Measurements from ENCODE around the gene CAMSAP2.

CAMSAP2 gene

DNA sequence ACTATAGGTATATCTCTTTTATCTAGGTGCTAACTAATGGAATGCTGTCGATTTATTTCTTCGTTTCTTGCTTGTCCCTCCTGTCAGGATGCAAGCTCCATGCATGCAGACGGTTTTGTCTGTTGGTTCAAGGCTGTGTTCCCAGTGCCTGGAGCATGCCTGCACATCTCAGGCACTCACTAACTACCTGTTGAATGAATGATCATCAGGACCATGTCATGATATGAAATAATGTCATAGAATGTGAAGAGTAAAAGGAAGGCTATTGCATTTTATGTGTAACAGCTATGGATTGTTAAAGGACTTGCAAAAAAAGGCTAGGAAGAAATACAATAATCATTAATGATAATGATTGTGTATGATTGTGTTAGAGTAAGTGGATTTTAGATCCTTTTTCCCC, 138.3 kb downstream of the CAMSAP2 start:
- DNase-seq (ENCODE audit: low read depth), result no peak

DNA sequence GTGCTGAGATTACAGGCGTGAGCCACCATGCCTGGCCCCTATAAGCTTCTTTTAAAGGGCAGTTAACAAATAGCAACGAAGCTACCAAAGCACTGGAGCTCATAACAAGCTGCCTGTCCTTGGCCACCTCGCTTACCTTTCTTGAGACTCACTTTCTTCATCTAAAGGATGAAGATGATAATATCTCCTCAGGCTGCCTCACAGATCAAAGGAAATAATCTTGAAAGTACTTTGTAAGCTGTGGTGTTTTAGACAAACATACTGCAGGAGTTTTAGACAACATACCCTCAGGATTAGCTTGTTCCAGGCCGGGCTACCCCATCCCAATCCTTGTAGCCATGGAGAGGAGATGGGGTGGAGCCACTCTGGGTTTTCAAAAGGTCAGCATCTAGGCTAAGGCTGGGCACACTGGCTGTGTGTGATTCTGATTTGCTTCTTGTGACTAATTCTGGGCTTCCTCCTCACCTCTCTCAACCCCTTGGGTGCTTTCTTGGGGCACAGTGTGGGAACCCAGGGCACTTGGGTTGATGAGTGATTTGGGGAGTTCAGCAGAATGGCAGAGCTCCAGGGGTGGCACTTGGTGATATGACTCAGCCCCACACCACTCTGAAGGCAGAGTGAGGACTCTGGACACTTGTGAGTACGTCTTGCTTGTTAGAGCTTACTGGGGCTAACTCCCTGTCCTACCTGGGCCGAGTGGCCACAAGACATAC, 139.3 kb downstream of the CAMSAP2 start:
- DNase-seq (ENCODE audit: low read depth), result peak; percentile 33

DNA sequence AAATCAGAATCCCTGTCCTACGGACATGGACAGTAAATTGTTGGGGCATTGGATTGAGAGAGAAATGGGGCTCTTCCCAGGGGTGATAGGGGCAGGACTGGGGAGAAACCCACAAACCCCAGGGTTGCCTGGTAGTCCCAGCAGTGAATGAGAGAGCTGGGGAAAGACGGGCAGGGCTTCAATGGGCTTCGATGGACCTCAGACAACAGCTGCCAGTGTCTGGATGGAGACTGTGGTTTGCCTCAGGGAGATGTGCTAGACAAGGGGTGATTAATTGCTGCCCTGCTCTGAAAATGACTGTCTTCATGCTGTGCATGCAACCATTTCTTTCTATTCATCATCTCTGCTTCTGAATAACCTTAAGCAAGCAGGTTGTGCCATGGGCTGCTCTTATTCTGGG, 141.5 kb downstream of the CAMSAP2 start:
- DNase-seq (ENCODE audit: low read depth), result no peak

DNA sequence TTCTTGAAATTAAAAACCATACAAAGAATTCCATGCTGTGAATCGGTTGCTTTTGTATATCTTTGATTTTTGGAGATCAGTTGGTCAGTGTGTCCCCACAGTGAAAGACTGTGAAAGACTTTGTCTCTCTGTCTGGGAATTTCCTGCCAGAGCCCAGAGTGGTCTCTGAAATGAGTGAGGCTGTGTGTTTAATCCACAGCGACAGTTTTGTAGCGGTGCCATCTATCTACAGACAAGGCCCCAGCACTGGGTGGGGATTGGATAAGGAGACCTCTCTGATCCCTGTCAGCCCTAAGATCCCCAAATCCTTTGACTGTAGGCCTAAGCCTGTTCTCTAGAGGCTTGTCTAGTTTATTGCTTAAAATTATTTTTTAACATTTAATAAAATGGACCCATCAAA, 144.4 kb downstream of the CAMSAP2 start:
- DNase-seq (ENCODE audit: low read depth), result no peak

DNA sequence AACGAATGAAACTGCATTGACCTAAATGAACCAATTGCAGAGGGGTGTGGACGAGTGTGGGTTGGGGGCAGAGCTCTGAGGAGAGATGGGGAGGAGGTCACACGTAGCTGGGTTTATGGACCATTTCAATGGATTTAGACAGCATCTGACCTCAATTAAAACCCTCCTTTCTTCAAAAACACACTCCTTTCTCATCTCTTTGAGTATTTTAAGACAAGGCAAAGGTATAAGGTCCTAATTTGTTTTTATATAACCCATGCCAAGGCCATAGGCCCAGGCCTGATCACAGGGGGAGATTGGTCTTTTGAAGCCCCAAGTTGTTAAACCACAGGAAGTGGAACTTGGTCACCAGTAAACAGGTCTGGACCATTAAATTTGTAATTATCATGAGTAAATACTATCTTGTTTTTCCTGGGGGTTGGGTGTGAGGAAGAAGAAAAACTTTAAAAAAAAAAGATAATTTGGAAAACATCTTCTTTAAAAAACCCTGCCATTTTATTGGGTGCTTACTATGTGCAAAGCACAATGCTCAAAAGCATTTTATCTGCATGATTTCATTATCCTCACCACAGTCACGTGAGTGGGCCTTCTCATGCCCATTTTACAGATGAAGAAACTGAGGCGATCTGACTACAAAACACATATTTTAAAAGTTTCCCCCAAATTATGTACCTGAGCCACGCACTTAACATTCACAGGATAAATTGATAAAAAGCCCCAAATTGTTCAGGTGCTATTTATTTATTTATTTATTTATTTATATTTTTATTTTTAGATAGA, 147.1 kb downstream of the CAMSAP2 start:
- no peak for DNase-seq (ENCODE audit: low read depth)

DNA sequence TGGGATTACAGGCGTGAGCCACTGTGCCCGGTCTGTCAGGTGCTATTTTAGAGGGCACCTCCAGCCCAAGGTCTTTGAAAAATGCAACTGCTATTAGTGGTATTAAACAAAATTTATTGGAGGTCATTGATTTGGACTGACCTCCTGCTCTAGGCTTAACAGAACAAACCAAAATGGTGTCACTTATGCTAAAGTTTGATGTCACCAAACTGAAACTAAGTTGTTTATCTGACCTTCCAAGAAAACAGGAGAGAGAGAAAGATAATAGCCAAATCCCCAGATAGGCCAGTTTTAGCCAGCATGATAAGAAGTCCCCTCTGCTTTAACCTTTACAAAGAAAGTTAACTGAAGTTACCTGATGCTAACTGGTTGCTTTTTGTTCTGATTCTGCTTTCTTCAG, 147.9 kb downstream of the CAMSAP2 start:
- DNase-seq (ENCODE audit: low read depth), result no peak

DNA sequence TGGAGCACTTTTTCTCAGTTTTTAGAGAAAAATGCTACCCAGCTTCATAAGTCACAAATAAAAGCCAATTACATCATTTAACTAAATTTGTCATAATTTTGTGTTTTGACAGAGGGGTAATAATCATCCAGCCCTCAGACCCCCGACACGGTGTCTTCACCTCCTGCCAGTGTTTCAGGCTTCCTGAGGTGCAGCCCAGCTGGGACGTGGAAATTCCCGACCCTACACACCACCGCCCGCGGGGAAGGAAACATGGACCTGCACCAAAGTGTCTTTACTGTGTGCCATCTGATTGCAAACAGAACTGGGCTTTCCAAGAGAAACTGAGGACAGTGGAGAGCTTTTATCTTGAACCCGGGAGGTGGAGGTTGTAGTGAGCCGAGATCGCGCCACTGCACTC, 148.3 kb downstream of the CAMSAP2 start:
- no peak for DNase-seq (ENCODE audit: low read depth)

DNA sequence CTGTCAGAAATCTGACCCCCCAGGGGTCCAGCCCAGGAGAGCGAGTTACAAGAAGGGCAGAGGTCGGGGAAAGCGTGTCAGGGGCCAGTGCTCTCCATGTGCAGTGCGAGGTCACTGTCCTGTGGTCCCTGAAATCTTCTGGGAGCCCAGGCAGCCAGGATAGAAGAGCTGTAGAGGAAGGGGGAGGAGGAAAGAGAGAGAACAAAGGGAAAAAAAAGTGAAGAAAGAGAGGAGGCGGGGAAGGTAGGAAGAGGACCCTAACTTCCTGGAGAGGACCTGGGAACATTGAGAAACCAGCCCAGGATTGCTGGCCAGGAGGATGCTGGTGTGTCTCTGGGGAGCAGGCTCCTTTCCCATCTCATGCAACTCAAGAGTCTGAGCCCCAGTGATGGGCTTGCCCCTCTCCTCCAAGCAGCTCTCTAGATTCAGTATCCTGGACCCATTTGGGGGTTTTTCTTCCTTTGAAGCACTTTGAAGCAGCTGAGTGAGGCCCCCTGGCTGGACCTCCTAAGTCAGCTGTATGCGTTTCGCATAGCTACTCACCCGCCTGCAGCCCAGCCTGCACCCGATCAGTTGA, 149.2 kb downstream of the CAMSAP2 start:
- no peak for DNase-seq (ENCODE audit: low read depth)

DNA sequence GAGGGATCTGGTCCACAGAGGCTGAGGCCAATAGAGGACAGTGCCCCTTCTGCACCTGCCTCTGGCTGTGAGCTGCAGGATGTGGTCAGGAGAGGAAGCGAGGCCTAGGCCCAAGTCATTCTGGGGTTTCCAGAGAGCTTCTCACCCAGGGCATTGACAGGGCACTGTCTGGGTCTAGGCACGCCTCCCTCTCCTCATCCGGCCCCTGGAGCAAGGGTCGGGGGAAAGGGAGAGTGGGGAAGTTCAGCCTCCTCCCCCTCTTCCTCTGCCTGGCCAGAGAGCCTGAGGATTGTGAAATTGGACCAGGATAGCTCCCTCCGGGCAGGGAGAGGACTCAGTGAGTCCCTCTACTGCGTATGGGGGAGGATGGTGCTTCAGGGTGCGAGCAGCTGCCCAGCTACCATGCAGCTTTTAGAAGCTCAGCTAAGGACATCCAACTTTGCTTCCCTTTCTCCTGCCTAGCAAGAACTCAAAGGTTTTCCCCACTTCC, 149.7 kb downstream of the CAMSAP2 start:
- DNase-seq (ENCODE audit: low read depth), result peak; percentile 38

DNA sequence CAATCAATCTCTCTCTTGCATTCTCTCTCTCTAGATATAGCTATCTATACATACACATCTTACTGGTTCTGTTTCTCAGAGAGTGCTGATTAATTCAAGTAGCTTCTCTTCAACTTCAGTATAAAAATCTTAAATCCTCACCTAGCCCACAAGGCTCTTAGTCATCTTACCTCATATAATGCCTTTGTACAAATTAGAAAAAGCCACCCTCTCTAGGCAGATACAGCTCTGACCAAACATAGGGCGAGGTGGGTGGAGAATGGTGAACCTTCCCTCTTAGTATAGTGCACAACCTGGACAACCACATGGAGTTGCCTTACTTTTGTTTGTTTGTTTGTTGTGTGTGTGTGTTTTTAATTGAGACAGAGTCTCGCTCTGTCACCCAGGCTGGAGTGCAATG, 150.9 kb downstream of the CAMSAP2 start:
- no peak for DNase-seq (ENCODE audit: low read depth)

DNA sequence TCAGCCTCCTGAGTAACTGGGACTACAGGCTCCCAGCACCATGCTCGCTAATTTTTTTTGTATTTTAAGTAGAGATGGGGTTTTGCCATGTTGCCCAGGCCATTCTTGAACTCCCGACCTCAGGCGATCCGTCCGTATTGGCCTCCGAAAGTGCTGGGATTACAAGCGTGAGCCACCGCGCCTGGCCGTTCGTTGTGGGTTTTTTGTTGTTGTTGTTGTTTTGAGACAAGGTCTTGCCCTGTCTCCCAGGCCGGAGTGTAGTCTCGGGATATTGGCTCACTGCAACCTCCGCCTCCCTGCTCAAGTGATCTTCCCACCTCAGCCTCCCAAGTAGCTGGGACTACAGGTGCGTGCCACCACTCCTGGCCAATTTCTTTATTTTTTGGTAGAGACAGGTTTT, 151.3 kb downstream of the CAMSAP2 start:
- DNase-seq (ENCODE audit: low read depth), result no peak

DNA sequence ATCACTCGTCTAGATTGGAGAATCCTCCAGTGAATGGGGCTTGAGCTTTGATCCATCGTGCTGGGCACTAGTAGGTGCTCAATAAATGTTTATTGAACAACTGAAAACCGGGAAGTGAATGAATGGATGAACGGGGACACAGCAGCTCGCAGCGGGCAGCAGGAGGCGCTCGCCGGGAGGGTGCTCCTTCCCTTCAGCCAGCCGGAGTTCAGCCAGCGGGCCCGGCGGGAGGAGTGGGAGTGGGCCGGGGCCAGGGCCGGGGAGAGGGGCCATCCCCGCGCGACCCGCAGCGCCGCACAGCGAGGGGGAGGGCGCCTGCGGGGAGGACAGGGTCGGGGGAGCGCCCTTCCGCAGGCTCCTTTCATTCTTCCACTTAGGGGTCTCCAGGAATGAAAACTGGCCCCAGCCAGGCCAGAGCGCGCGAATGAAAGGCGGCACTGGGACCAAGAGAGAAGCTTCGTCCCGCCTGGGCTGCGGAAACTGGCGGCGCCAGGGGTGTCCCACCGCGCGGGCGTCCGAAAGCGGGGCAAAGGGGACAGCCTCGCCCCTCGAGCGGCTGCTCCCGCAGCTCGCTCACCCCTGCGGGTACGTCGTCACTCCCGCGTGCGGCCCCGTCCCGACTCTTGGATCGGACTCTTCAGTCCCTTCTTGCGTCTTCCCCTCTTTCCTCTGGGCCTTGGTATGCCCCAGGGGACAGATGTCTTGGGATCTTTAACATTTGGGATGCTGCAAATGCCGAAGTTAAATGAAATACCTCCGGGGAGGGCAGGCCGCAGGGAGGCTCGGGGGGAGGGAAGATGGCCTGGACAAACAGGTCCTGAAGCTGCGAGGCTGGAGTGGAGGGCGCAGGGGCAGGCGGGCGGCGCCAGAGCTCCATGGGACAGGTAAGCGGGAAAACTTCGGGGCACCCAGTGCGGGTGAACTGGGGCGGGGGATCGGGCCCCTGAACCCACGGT, 152.4 kb downstream of the CAMSAP2 start:
- DNase-seq (ENCODE audit: low read depth), result no peak

DNA sequence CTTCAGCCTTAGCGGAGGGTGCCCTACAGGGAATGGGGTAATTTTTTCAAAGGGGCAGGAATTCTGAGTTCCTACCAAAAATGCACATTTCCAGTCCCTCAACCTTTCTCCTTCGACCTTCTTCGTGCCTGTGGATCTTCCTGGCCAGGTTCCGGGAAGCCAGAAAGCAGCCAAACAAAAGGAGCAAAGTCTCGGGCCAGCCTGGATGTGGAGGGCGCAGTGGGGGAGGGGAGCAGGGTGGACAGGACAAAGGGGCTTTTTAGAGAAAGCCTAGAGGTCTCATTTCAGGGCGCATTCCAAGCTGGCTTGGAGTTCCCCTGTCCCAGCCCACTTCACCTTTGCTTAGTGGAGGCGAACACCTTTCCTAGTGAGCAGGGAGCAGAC, 153.1 kb downstream of the CAMSAP2 start:
- no peak for DNase-seq (ENCODE audit: low read depth)

DNA sequence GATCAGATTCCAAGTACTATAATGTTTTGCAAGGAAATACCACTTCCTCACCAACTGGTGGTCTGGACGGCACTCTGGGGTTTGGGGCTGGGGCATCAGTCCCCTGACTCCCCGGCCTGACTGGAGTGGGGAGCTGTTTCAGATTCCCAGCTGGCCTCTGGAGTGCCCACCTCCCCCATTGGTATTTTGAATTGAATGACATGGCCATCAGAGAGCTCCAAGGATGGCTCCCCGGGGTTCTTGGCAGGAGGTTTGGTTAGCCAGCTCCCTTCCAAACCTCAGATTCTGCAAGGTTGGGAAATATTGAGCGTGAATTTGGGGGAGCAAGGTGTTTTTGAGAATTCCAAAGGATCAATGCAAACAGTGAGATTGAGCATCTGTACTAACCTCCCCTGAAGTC, 153.9 kb downstream of the CAMSAP2 start:
- no peak for DNase-seq (ENCODE audit: low read depth)

DNA sequence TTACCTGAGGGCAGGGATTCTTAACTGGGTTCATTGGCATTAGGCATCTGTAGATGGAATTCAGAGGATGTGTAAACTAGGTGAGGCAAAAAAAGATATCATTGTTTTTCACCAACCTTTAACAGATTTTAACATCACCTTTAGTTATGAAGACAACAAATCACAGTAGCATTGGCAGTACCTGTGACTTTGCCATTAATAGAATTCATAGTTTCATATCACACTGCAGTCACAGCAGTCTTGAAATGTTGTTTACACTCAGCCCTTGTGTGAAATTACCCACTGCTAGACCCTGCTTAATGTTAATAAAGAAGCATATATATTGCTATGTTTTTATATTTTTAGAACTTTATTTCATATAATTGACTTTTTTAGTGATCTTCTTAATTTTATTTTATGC, 154.3 kb downstream of the CAMSAP2 start:
- no peak for DNase-seq (ENCODE audit: low read depth)

DNA sequence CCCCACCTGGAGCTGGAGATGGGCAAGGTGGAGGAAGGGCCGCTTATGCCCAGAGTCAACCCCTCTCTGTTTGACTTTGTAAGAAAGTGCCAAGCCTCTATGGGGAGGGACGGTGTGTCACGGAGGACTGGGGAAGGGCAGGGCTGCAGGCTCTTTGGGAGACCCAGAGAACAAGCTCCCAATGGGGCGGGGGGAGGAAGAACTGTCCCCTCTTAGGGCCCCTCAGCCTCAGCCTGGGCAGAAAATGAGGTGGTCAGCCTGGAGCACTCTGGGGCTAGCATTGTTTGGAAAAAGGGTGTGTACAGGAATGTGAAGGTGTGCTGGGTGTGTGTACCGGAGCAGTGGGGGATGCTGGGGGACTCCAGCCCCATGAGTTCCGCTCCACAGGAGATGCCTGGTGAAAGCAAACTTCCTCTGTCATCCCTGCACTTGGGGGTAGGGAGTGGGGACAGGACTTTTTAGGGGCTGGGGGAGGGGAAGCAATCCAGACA, 154.8 kb downstream of the CAMSAP2 start:
- no peak for DNase-seq (ENCODE audit: low read depth)

DNA sequence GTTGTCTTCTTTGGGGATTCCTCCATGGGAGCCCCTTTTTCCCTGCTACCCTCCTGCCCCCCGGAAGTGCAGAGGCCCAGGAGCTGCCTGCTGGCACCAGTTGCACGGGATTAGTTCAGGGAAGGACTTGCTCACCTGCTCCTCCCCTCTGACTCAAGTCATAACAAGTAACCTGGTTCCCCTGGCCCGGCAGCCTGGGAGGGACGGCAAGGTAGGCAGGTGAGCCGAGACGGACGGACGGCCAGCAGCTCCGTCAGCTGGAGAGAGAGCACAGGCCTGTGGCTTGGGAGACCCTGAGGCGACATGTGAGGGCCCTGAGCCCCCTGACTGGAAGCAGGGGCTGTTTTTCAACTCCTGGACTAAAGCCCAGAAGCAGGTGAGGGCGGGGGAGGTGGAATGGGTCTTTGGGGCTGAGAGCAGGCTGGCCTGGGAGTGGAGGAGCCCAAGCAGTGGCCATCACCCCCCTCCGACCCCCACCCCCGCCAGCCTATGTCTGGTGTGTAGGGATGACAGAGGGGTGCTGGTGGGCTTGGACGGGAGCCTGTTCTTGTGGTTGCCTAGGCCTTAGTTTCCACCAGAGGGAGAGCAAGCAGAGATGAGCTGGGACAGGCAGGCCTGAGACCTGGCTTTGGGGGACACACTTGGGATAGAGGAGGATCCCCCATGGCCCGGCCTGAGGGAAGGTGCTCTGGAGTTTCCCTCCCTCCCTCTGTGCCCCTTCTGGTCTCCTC, 156.2 kb downstream of the CAMSAP2 start, which contains the start of gene INAVA:
Gene INAVA, plus strand, starts transcription at position 189 of the 731 bp plus-strand sequence. CDS start 3,501 bp downstream, outside the sequence.
- no peak for DNase-seq (ENCODE audit: low read depth)

DNA sequence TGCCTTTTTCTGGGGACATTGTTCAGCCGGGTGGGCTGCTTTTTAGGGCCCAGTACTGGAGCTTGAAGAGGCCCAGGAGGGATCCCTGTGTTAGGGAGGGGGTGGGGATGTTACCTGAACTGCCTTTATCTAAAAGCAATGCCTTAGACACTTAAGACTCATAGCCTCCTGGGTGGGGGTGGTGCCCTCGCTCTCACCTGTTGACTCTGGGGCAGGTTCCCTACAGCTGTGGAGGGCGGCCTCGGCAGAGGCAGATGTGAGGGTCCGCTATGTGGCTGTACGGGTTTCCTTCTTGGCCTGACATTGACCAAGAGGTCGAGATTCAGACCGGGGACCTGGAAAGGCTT, 156.7 kb downstream of the CAMSAP2 start:
- DNase-seq (ENCODE audit: low read depth), result no peak

DNA sequence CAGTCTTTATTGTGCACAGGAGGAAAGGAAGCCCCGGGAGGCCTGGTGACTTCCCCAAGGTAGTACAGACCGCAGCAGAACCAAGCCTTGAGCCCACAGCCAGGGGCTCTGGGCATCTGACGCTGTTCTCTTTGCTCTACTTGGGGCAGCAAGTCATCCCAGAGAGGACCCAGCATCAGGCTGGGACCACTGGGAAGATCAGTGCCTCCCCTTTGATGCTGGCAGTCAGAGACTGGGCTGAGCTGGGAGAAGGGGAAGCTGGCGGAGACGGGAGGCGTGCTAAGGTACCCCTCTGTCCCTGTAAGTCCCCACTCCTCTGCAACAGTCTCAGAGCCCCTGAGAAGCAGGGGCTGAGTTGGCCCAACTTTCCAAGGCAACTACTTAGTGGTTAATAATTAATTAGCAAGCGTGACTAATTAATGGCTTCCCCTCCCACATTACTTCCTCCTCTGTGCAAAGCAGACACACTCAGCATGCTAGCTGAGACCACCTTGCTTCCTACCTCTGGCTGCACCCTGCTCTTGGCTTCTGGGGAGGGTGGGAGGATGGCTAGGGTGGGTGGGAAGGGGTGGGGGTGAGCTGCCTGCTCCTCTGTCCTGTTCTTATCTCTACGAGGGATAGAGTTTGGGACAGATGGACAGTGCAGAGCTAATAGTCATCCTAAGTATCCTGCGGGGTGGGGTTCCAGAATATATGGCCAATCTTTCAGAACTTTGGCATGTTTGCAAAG, 157.3 kb downstream of the CAMSAP2 start:
- DNase-seq (ENCODE audit: low read depth), result no peak

DNA sequence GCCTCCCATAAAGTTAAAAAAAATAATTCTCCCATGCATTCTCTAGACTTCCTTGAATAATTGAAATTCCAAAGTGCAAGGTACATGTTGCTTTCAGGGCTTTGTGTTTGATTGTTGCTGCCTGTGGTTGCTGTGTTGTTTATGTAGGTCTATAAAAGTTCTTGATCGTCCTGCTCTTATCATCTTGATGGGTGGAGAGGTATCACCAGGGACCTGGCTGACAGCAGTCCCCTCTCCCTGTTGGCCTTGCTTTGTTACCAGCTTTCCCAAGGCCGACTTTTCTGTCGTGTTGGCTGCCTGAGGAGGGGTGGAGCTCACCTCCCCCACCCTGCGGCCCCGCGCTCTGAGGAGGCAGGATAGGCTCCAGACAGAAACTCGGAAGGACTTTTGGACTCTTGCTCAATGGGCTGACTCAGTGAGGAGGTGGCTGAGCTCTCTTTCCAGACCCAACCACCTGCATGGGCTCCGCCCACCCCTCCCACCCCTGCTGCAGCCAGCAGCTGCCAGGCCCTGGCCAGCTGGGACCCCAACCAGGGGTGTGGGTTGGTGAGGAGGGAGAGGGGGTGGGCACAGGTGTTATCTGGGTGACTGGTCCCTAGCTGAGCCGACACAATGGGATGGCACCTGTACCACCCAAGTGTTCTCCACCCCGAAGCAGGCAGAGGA, 158.0 kb downstream of the CAMSAP2 start:
- no peak for DNase-seq (ENCODE audit: low read depth)
